Neural progenitor cell (in vitro differentiated cells): ENCODE data around the gene CHI3L1. TPM values are rescaled to one million over a fixed set of nuclear protein-coding genes. Genes with fewer than 3 reads are reported as not detected.
A peak's percentile ranks its signal among the peaks of the same experiment; 100 is the strongest.

Experiments used
- DNase-seq: peaks from one replicate; pipeline ENCODE4 v3.0.0-alpha.2; 2016; ENCODE audit warnings: low spot score
- H2AFZ ChIP-seq: fragments of 200-600 bp; sonication (generic); replicated peaks from 2 replicates; pipeline ENCODE4 v1.6.1; 2016; ENCODE audit warnings: antibody characterized with exemption
- H3F3A ChIP-seq: fragments of 200-600 bp; sonication (generic); 2 replicates; pipeline ENCODE4 v1.6.1; 2016; ENCODE audit warnings: antibody characterized with exemption, low read depth
- H3K27ac ChIP-seq: fragments of 200-600 bp; sonication (generic); 2 replicates; pipeline ENCODE4 v1.5.1; 2016; ENCODE audit warnings: mild to moderate bottlenecking
- H3K27me3 ChIP-seq: fragments of 200-600 bp; sonication (generic); 2 replicates; pipeline ENCODE4 v1.6.1; 2016; ENCODE audit warnings: mild to moderate bottlenecking, moderate library complexity
- H3K36me3 ChIP-seq: fragments of 200-600 bp; sonication (generic); 2 replicates; pipeline ENCODE4 v1.5.1; 2016
- H3K4me1 ChIP-seq: fragments of 200-600 bp; sonication (generic); 2 replicates; pipeline ENCODE4 v1.6.1; 2016; ENCODE audit warnings: mixed run types
- H3K4me2 ChIP-seq: fragments of 200-600 bp; sonication (generic); 2 replicates; pipeline ENCODE4 v1.6.1; 2016
- H3K4me3 ChIP-seq: fragments of 200-600 bp; sonication (generic); 2 replicates; pipeline ENCODE4 v1.5.1; 2016
- H3K79me2 ChIP-seq: fragments of 200-600 bp; sonication (generic); 2 replicates; pipeline ENCODE4 v1.6.1; 2016; ENCODE audit warnings: low read depth
- H3K9ac ChIP-seq: fragments of 200-600 bp; sonication (generic); 2 replicates; pipeline ENCODE4 v1.6.1; 2016
- H3K9me3 ChIP-seq: fragments of 200-600 bp; sonication (generic); 2 replicates; pipeline ENCODE4 v1.5.1; 2016; ENCODE audit warnings: low read depth
- H4K20me1 ChIP-seq: fragments of 200-600 bp; sonication (generic); 2 replicates; pipeline ENCODE4 v1.6.1; 2016; ENCODE audit warnings: low read depth
- H3K27ac Mint-ChIP-seq: 3 replicates; pipeline ENCODE4 v1.8.0; 2021; ENCODE audit warnings: mixed read lengths
- H3K27me3 Mint-ChIP-seq: 2 replicates; pipeline ENCODE4 v1.8.0; 2022; ENCODE audit warnings: low read depth, mild to moderate bottlenecking, inconsistent platforms, moderate library complexity, mixed read lengths; ENCODE audit not compliant: insufficient read depth
- H3K36me3 Mint-ChIP-seq: 3 replicates; pipeline ENCODE4 v1.8.0; 2021; ENCODE audit warnings: mixed read lengths
- H3K4me1 Mint-ChIP-seq: 3 replicates; pipeline ENCODE4 v1.8.0; 2021; ENCODE audit warnings: mixed read lengths
- H3K4me3 Mint-ChIP-seq: 3 replicates; pipeline ENCODE4 v1.8.0; 2021; ENCODE audit warnings: mild to moderate bottlenecking, moderate library complexity, mixed read lengths
- H3K9me3 Mint-ChIP-seq: 3 replicates; pipeline ENCODE4 v1.8.0; 2020; ENCODE audit warnings: mixed read lengths
- EZH2 ChIP-seq: fragments of 200-600 bp; sonication (generic); IDR thresholded peaks from 2 replicates; pipeline ENCODE4 v1.6.1; 2017; ENCODE audit warnings: antibody characterized with exemption, mild to moderate bottlenecking, moderate library complexity
- EZH2phosphoT487 ChIP-seq: fragments of 200-600 bp; sonication (generic); IDR thresholded peaks from 2 replicates; pipeline ENCODE4 v1.6.1; 2017; ENCODE audit warnings: antibody characterized with exemption
- total RNA-seq: library from RNA; depleted of rRNA; stranded (reverse); fragments of >200 nt; gene quantifications from 2 replicates; pipeline ENCODE4 v1.2.3, GENCODE V29; 2015; ENCODE audit warnings: low replicate concordance
- TF ChIP-seq, protein P1 (sequence below): fragments of 200-600 bp; sonication (generic); IDR thresholded peaks from 2 replicates; pipeline ENCODE4 v1.5.1; 2017; ENCODE audit warnings: antibody characterized with exemption, mild to moderate bottlenecking

The CHI3L1 gene
- total RNA-seq, 1 donor from 2014 or later, result 0.95 TPM

DNA sequence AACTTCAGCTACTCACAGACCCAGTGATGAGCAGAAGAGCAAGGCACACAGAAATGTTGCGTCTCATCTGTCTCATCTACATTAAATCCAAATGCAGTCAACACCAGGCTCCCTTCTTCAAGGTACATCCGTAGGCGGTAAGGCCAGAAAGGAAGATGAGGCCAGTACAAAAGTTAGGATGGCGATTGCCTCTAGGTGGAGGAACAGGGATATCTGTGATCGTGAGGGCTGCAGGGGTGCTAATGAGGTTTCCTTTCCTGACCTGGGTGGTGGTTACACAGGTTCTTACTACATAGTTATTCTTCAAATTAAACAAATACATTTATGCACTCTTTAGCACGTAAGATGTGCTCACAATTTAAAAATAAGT, 9.5 kb downstream of the CHI3L1 start:
- Histone ChIP-seq H4K20me1 (no peaks in the 10 kb centered on the region), H3K27ac (no peak overlapping the region), H3K9me3 (no peaks in the 10 kb centered on the region), H3F3A (peaks cover 28% of the 10 kb centered on the region), H3K4me2 (peak overlapping the region; percentile 46), H2AFZ (no peak overlapping the region), H3K27me3 (no peaks in the 10 kb centered on the region), H3K4me1 (peaks cover 46% of the 10 kb centered on the region), H3K9ac (no peak overlapping the region), H3K79me2 (no peaks in the 10 kb centered on the region), H3K4me3 (no peak overlapping the region), H3K36me3 (no peaks in the 10 kb centered on the region)
- no peak for TF ChIP-seq EZH2
- TF ChIP-seq, protein P1, sequence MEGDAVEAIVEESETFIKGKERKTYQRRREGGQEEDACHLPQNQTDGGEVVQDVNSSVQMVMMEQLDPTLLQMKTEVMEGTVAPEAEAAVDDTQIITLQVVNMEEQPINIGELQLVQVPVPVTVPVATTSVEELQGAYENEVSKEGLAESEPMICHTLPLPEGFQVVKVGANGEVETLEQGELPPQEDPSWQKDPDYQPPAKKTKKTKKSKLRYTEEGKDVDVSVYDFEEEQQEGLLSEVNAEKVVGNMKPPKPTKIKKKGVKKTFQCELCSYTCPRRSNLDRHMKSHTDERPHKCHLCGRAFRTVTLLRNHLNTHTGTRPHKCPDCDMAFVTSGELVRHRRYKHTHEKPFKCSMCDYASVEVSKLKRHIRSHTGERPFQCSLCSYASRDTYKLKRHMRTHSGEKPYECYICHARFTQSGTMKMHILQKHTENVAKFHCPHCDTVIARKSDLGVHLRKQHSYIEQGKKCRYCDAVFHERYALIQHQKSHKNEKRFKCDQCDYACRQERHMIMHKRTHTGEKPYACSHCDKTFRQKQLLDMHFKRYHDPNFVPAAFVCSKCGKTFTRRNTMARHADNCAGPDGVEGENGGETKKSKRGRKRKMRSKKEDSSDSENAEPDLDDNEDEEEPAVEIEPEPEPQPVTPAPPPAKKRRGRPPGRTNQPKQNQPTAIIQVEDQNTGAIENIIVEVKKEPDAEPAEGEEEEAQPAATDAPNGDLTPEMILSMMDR, result no peak
- no peak for TF ChIP-seq EZH2phosphoT487
- no peaks in the 10 kb centered on the region for H3K9me3 Mint-ChIP-seq
- H3K27ac Mint-ChIP-seq, result peak overlapping the region; percentile 95
- H3K4me3 Mint-ChIP-seq, result no peak overlapping the region
- no peak for DNase-seq
- no peaks in the 10 kb centered on the region for H3K36me3 Mint-ChIP-seq
- peaks cover 55% of the 10 kb centered on the region for H3K4me1 Mint-ChIP-seq
- peaks cover 12% of the 10 kb centered on the region for H3K27me3 Mint-ChIP-seq

DNA sequence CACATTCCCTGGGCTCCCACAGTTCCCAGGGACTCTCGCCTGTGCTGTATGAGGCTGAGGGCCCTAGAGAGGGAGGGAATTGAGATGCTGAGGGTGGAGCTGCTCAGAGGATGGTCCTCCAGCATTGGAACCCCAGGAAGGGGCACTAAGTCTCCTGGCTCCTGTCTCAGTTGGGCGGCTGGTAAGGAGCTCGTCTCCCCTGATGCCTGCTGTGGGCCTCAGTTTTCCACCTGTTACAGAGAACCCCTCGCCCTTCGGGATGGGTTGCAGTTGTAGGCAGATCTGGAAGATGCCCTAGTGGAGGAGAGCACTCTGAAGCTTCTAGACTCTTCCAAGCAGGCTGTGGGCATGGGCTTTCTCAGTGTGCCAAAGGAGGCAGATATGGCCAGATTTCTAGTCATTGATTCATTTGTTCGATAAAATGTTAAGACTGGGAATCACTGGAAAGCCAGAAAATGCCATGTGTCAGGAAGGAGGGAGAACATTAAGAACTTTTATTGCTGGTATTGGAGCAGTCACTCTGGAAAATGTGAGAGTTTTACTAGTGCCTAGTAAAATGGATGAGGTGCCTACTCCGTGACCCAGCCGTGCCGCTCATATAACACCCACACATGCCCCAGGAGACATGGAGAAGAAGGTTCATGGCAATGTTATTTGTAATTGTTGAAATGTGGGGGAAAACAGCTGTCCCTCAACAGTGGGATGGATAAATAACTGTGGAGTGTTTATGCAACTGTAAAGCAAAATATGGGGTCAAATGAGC, 10.1 kb downstream of the CHI3L1 start:
- H3K27ac ChIP-seq, result no peak overlapping the region
- no peak overlapping the region for H3K4me3 ChIP-seq
- H3K79me2 ChIP-seq, result no peaks in the 10 kb centered on the region
- no peaks in the 10 kb centered on the region for H4K20me1 ChIP-seq
- no peaks in the 10 kb centered on the region for H3K36me3 ChIP-seq
- Mint-ChIP-seq H3K9me3 (no peaks in the 10 kb centered on the region), H3K27ac (peak overlapping the region; percentile 95), H3K27me3 (peaks cover 12% of the 10 kb centered on the region), H3K36me3 (no peaks in the 10 kb centered on the region), H3K4me1 (peaks cover 51% of the 10 kb centered on the region), H3K4me3 (no peak overlapping the region)
- no peak overlapping the region for H2AFZ ChIP-seq
- H3K27me3 ChIP-seq, result no peaks in the 10 kb centered on the region
- peaks cover 22% of the 10 kb centered on the region for H3F3A ChIP-seq
- no peak for TF ChIP-seq EZH2phosphoT487
- no peak for TF ChIP-seq EZH2
- TF ChIP-seq, protein P1, result no peak
- no peaks in the 10 kb centered on the region for H3K9me3 ChIP-seq
- no peak overlapping the region for H3K9ac ChIP-seq
- no peak overlapping the region for H3K4me2 ChIP-seq
- H3K4me1 ChIP-seq, result peaks cover 41% of the 10 kb centered on the region
- no peak for DNase-seq

DNA sequence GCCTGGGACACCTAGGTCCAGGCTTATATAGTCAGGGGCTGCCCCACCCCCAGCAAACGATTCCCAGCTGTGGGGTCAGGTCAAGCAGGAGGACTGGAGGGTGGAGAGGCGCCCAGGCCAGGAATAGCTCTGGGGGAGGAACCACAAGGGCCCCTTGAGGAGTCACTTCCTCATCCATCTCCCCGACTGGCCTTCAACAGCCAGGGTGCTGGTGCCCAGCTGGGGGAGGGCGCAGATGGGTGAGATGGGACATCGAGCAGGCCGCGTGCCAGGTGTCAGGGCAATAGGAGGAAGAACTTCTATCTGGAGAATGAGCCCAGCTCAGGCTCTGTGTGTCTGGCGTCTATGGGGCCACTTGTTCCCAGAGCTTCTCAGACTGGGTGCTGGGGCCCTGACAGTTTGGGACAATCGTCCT, 10.7 kb downstream of the CHI3L1 start:
- H4K20me1 ChIP-seq, result no peaks in the 10 kb centered on the region
- no peak overlapping the region for H2AFZ ChIP-seq
- H3F3A ChIP-seq, result peaks cover 20% of the 10 kb centered on the region
- no peaks in the 10 kb centered on the region for H3K36me3 Mint-ChIP-seq
- H3K4me1 Mint-ChIP-seq, result peaks cover 50% of the 10 kb centered on the region
- no peak overlapping the region for H3K27ac ChIP-seq
- TF ChIP-seq EZH2, result no peak
- TF ChIP-seq, protein P1, result no peak
- no peaks in the 10 kb centered on the region for H3K9me3 ChIP-seq
- H3K4me3 Mint-ChIP-seq, result no peak overlapping the region
- H3K36me3 ChIP-seq, result no peaks in the 10 kb centered on the region
- no peak overlapping the region for H3K4me2 ChIP-seq
- H3K79me2 ChIP-seq, result no peaks in the 10 kb centered on the region
- H3K27me3 Mint-ChIP-seq, result peaks cover 13% of the 10 kb centered on the region
- no peaks in the 10 kb centered on the region for H3K9me3 Mint-ChIP-seq
- H3K27me3 ChIP-seq, result no peaks in the 10 kb centered on the region
- no peak overlapping the region for H3K27ac Mint-ChIP-seq
- H3K4me3 ChIP-seq, result no peak overlapping the region
- no peak overlapping the region for H3K9ac ChIP-seq
- peaks cover 40% of the 10 kb centered on the region for H3K4me1 ChIP-seq
- DNase-seq, result no peak
